Colon (tissue), 2 donors: ENCODE measurements around the gene USP15.

Source experiments
- FAIRE-seq: peaks from 2 replicates; lab custom pipeline; 2012; peaks lifted over from hg19 to GRCh38; lab: Jason Lieb, UNC
- donor health status: control.
- donor health status: control.

Gene USP15

GRCh38 chr12:62259993-62260732, at the start of gene USP15:
Gene USP15 (plus strand): TSS chr12:62260404. CDS start chr12:62260415, 11 bp downstream.
- no peak for FAIRE-seq

GRCh38 chr12:62210422-62210821, 49.8 kb upstream of the USP15 start:
- FAIRE-seq, result no peak

GRCh38 chr12:62211510-62211909, 48.7 kb upstream of the USP15 start:
- FAIRE-seq, result no peak

- no peak for FAIRE-seq
Measured at GRCh38 chr12:62214846-62215245, 45.4 kb upstream of the USP15 start.

GRCh38 chr12:62215506-62215905, 44.7 kb upstream of the USP15 start:
- FAIRE-seq, result no peak

- FAIRE-seq, result no peak
Measured at GRCh38 chr12:62217466-62218194, 42.6 kb upstream of the USP15 start.

GRCh38 chr12:62221107-62221506, 39.1 kb upstream of the USP15 start:
- FAIRE-seq, result no peak

GRCh38 chr12:62224601-62225000, 35.6 kb upstream of the USP15 start:
- no peak for FAIRE-seq

GRCh38 chr12:62227091-62227490, 33.1 kb upstream of the USP15 start:
- no peak for FAIRE-seq

GRCh38 chr12:62230652-62231051, 29.6 kb upstream of the USP15 start:
- FAIRE-seq, result no peak

- FAIRE-seq, result no peak
Measured at GRCh38 chr12:62232143-62232729, 28.0 kb upstream of the USP15 start.

- FAIRE-seq, result no peak
Measured at GRCh38 chr12:62233805-62234204, 26.4 kb upstream of the USP15 start.

- no peak for FAIRE-seq
Measured at GRCh38 chr12:62239571-62239970, 20.6 kb upstream of the USP15 start.

- peak; percentile 28 for FAIRE-seq
Measured at GRCh38 chr12:62247281-62248045, 12.7 kb upstream of the USP15 start.

- FAIRE-seq, result no peak
Measured at GRCh38 chr12:62248873-62249272, 11.3 kb upstream of the USP15 start.

- no peak for FAIRE-seq
Measured at GRCh38 chr12:62249419-62249818, 10.8 kb upstream of the USP15 start.

GRCh38 chr12:62250671-62251608, 9.3 kb upstream of the USP15 start:
- no peak for FAIRE-seq

- FAIRE-seq, result no peak
Measured at GRCh38 chr12:62251609-62251958, 8.6 kb upstream of the USP15 start.

GRCh38 chr12:62252576-62252975, 7.6 kb upstream of the USP15 start:
- no peak for FAIRE-seq

GRCh38 chr12:62254967-62255366, 5.2 kb upstream of the USP15 start:
- no peak for FAIRE-seq

- no peak for FAIRE-seq
Measured at GRCh38 chr12:62256408-62257096, 3.7 kb upstream of the USP15 start.
